ENCODE results near the gene PEF1.

GRCh38 chr1:31627930-31628559 lies 16.6 kb downstream of the PEF1 start:
- TF ChIP-seq EP300 (IDR thresholded peaks at IDR 0.05; ENCODE audit: borderline replicate concordance) (no peak), EGR1 (IDR thresholded peaks at IDR 0.05) (no peak), CREB1 (IDR thresholded peaks at IDR 0.05; ENCODE audit: low read depth) (no peak)
